Stimulated activated CD4-positive, alpha-beta T cell treated with anti-CD3 and anti-CD28 coated beads, Interleukin-12 subunit alpha, Interleukin-12 subunit beta, amount 100 ng/mL, for 24 hours (primary cell): Measurements from ENCODE around the gene ZNF396.

Experiments
- DNase-seq, 2 experiments: peaks; one replicate each; pipeline ENCODE4 v3.0.0-alpha.2; 2020; ENCODE audit warnings: low read depth in 2 of 2

The ZNF396 gene

GRCh38 chr18:35376742-35377695 lies at the start of gene ZNF396:
TSS of gene ZNF396 (minus strand) at chr18:35377337. CDS start at chr18:35374292, 3,045 bp downstream.
- DNase-seq: peak; percentile 46 to 70

- DNase-seq: no peak
Observed at GRCh38 chr18:35426786-35427185, 49.6 kb upstream of the ZNF396 start.

GRCh38 chr18:35424356-35424755 lies 47.2 kb upstream of the ZNF396 start:
- no peak for DNase-seq

GRCh38 chr18:35422237-35422636 lies 45.1 kb upstream of the ZNF396 start:
- no peak for DNase-seq

GRCh38 chr18:35418610-35419009 lies 41.5 kb upstream of the ZNF396 start:
- no peak for DNase-seq

GRCh38 chr18:35417223-35417622 lies 40.1 kb upstream of the ZNF396 start:
- DNase-seq: no peak

- no peak for DNase-seq
Observed at GRCh38 chr18:35415511-35416073, 38.5 kb upstream of the ZNF396 start.

- DNase-seq: no peak
Observed at GRCh38 chr18:35413163-35413511, 36.0 kb upstream of the ZNF396 start.

GRCh38 chr18:35411625-35412351 lies 34.7 kb upstream of the ZNF396 start:
- DNase-seq: no peak

- DNase-seq: no peak
Observed at GRCh38 chr18:35410561-35410960, 33.4 kb upstream of the ZNF396 start.

- DNase-seq: no peak
Observed at GRCh38 chr18:35409911-35410310, 32.8 kb upstream of the ZNF396 start.

- no peak for DNase-seq
Observed at GRCh38 chr18:35408843-35409261, 31.7 kb upstream of the ZNF396 start.

GRCh38 chr18:35407871-35408481 lies 30.8 kb upstream of the ZNF396 start:
- DNase-seq: no peak

- no peak for DNase-seq
Observed at GRCh38 chr18:35406666-35407065, 29.5 kb upstream of the ZNF396 start.

- no peak for DNase-seq
Observed at GRCh38 chr18:35397976-35398375, 20.8 kb upstream of the ZNF396 start.

GRCh38 chr18:35393716-35394115 lies 16.6 kb upstream of the ZNF396 start:
- no peak for DNase-seq

- DNase-seq: no peak
Observed at GRCh38 chr18:35392375-35392774, 15.2 kb upstream of the ZNF396 start.

- DNase-seq: no peak
Observed at GRCh38 chr18:35390951-35391700, 14.0 kb upstream of the ZNF396 start.

GRCh38 chr18:35389095-35389618 lies 12.0 kb upstream of the ZNF396 start:
- no peak for DNase-seq

GRCh38 chr18:35387152-35387571 lies 10.0 kb upstream of the ZNF396 start:
- no peak for DNase-seq

- peak; percentile 33 to 35 for DNase-seq
Observed at GRCh38 chr18:35386600-35387100, 9.5 kb upstream of the ZNF396 start.
